Measurements from ENCODE around the gene RNF112.
A peak's percentile ranks its signal among the peaks of the same experiment; 100 is the strongest.

The RNF112 gene

DNA sequence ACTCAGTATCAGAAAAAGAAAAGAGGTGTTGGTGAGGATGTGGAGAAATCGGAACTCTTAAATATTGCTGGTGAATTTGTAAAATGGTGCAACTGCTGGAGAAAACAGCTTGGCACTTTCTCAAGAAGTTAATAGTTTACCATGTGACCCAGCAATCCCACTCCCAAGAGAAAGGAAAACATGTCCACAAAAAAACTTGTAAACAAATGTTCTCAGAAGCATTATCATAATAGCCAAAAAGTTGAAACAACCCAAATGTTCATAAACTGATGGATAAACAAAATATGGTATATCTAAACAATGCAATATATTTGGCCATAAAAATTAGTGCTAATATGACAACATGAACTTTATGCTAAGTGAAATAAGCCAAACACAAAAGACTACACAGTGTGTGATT is 35.3 kb upstream of the RNF112 start:
- no peak for TF ChIP-seq ZNF16 (tag by site-specific recombination; IDR thresholded peaks at IDR 0.05; ENCODE audit: low read depth)
- no peak for TF ChIP-seq ZNF621 (tag by site-specific recombination; IDR thresholded peaks at IDR 0.05)

DNA sequence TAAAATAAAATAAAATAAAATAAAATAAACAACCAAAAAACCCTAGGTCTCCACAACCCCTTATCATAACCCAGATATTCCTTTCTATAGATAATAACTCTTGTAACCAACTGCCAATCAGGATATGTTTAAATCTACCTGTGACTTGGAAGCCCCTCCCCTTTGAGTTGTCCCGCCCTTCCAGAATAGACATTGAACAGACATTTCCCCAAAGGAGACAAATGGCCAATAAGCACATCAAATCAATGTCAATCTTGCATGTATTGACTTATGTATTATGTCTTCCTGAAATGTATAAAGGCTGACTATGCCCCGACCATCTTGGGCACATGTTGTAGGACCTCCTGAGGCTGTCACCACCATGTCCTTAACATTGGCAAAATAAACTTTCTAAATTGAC is 34.2 kb upstream of the RNF112 start:
- POLR2A ChIA-PET: interaction anchor here (1.0 to 2.5 kb wide), 14 partner anchors 11 to 519 kb away, joined by 3 to 57 read pairs (median 8); partner anchors contain the start of genes ALDH3A2, B9D1 and MFAP4
- Histone ChIP-seq H3K27ac (ENCODE audit: extremely low read depth, low read depth, low read length) (peak overlapping the region; percentile 72), H3K4me3 (ENCODE audit: low read depth, low read length) (peak overlapping the region; percentile 80), H3K36me3 (ENCODE audit: control insufficient read depth in 2 of 2, insufficient read depth in 1 of 2, low read length in 2 of 2) (peaks cover 18 to 27% of the 10 kb centered on the region in 2 experiments; a peak in 2 of 3 replicates), H3K4me1 (ENCODE audit: control insufficient read depth, insufficient read depth, low read length) (peaks cover 8% of the 10 kb centered on the region), H3K9me3 (ENCODE audit: control insufficient read depth, insufficient read depth, low read depth, low read length) (no peaks in the 10 kb centered on the region)
- CTCF ChIA-PET: interaction anchor here (3.9 kb wide), 1 partner anchor 14 kb away, joined by 33 read pairs; the partner anchor contains the start of gene B9D1
- TF ChIP-seq ZNF335 (tag by site-specific recombination; conservative IDR thresholded peaks at IDR 0.05) (peak; percentile 56), KLF16 (tag by site-specific recombination; IDR thresholded peaks at IDR 0.05) (no peak), ZNF202 (tag by site-specific recombination; IDR thresholded peaks at IDR 0.05; ENCODE audit: borderline replicate concordance) (no peak), SP2 (tag by site-specific recombination; IDR thresholded peaks at IDR 0.05) (peak; percentile 72), SCRT2 (tag by site-specific recombination; IDR thresholded peaks at IDR 0.05) (peak; percentile 42; the same call in 1 of the 2 replicates)
- TF ChIP-seq, protein P1, sequence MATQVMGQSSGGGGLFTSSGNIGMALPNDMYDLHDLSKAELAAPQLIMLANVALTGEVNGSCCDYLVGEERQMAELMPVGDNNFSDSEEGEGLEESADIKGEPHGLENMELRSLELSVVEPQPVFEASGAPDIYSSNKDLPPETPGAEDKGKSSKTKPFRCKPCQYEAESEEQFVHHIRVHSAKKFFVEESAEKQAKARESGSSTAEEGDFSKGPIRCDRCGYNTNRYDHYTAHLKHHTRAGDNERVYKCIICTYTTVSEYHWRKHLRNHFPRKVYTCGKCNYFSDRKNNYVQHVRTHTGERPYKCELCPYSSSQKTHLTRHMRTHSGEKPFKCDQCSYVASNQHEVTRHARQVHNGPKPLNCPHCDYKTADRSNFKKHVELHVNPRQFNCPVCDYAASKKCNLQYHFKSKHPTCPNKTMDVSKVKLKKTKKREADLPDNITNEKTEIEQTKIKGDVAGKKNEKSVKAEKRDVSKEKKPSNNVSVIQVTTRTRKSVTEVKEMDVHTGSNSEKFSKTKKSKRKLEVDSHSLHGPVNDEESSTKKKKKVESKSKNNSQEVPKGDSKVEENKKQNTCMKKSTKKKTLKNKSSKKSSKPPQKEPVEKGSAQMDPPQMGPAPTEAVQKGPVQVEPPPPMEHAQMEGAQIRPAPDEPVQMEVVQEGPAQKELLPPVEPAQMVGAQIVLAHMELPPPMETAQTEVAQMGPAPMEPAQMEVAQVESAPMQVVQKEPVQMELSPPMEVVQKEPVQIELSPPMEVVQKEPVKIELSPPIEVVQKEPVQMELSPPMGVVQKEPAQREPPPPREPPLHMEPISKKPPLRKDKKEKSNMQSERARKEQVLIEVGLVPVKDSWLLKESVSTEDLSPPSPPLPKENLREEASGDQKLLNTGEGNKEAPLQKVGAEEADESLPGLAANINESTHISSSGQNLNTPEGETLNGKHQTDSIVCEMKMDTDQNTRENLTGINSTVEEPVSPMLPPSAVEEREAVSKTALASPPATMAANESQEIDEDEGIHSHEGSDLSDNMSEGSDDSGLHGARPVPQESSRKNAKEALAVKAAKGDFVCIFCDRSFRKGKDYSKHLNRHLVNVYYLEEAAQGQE (tag by site-specific recombination; IDR thresholded peaks at IDR 0.05): no peak
- TF ChIP-seq, protein P2, sequence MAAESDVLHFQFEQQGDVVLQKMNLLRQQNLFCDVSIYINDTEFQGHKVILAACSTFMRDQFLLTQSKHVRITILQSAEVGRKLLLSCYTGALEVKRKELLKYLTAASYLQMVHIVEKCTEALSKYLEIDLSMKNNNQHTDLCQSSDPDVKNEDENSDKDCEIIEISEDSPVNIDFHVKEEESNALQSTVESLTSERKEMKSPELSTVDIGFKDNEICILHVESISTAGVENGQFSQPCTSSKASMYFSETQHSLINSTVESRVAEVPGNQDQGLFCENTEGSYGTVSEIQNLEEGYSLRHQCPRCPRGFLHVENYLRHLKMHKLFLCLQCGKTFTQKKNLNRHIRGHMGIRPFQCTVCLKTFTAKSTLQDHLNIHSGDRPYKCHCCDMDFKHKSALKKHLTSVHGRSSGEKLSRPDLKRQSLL (tag by site-specific recombination; IDR thresholded peaks at IDR 0.05): no peak

More for the DNA sequence above, 35.3 kb upstream of the RNF112 start:
- Histone ChIP-seq H3K4me3 (ENCODE audit: low read depth, low read length) (no peak overlapping the region), H3K9me3 (ENCODE audit: control insufficient read depth, insufficient read depth, low read depth, low read length) (no peaks in the 10 kb centered on the region), H3K4me1 (ENCODE audit: control insufficient read depth, insufficient read depth, low read length) (peaks cover 8% of the 10 kb centered on the region), H3K27ac (ENCODE audit: extremely low read depth, low read depth, low read length) (no peak overlapping the region), H3K36me3 (ENCODE audit: control insufficient read depth in 2 of 2, insufficient read depth in 1 of 2, low read length in 2 of 2) (peaks cover 14 to 17% of the 10 kb centered on the region in 2 experiments; a peak in 2 of 3 replicates)
- ChIA-PET CTCF (interaction anchor here (2.7 kb wide), 1 partner anchor 13 kb away, joined by 20 read pairs; the partner anchor contains the start of gene B9D1), POLR2A (interaction anchor here (1.2 kb wide), 1 partner anchor 13 kb away, joined by 3 read pairs; no protein-coding TSS in a partner anchor)

DNA sequence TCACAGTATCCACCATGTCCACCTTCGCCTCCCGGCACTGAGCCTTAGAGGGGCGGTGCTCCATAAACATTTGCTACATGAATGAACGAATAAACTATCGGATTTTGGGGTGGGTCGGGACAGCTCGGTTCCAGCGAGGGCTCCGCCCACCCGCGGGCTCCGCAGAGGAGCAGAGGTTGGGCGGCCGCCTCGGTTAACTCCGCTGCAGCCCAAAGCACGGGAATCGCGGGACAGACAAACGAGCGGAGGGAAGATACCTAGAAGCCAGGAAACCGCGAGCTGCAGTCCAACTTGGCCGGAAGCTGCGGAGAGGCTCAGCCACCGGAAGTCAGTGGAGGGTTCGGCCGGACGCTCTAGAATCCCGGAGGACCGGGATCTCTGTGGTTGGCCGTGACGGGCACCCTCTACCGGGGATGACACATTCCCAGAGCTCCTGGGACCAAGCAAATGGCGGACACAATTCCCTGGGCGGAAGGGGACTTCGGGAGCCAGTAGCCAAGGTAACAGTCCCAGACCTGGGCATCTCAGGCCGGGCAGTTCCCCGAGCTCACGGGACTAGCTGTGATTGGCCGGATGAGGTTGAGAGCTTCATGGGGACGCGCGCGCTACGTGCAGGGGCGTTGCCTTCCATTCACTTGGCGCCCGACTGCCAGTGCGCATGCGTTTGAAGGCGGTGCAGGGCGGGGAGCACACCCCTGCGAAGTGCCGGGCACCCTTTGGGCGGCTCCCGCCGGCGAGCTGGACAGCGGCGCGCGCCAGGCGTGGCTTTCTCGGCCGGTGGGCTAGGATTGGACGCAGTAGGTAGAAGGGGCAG is 33.2 kb upstream of the RNF112 start:
- peaks cover 8% of the 10 kb centered on the region for H3K4me1 ChIP-seq (ENCODE audit: control insufficient read depth, insufficient read depth, low read length)
- H3K36me3 ChIP-seq (ENCODE audit: control insufficient read depth in 2 of 2, insufficient read depth in 1 of 2, low read length in 2 of 2): peaks cover 18 to 37% of the 10 kb centered on the region in 2 experiments; a peak in 2 of 3 replicates
- H3K4me3 ChIP-seq (ENCODE audit: low read depth, low read length): peak overlapping the region; percentile 80
- peak overlapping the region; percentile 72 for H3K27ac ChIP-seq (ENCODE audit: extremely low read depth, low read depth, low read length)
- ChIA-PET CTCF (interaction anchor here (0.6 to 3.9 kb wide), 5 partner anchors 12 to 208 kb away, joined by 3 to 33 read pairs (median 7); partner anchors contain the start of gene B9D1), POLR2A (interaction anchor here (0.6 to 2.5 kb wide), 38 partner anchors 9 to 778 kb away, joined by 3 to 57 read pairs (median 4); partner anchors contain the start of genes ALDH3A2, B9D1, MFAP4 and RNF112)
- H3K9me3 ChIP-seq (ENCODE audit: control insufficient read depth, insufficient read depth, low read depth, low read length): no peaks in the 10 kb centered on the region
- no peak for TF ChIP-seq ZNF792 (tag by site-specific recombination; IDR thresholded peaks at IDR 0.05)
- TF ChIP-seq, protein P3, sequence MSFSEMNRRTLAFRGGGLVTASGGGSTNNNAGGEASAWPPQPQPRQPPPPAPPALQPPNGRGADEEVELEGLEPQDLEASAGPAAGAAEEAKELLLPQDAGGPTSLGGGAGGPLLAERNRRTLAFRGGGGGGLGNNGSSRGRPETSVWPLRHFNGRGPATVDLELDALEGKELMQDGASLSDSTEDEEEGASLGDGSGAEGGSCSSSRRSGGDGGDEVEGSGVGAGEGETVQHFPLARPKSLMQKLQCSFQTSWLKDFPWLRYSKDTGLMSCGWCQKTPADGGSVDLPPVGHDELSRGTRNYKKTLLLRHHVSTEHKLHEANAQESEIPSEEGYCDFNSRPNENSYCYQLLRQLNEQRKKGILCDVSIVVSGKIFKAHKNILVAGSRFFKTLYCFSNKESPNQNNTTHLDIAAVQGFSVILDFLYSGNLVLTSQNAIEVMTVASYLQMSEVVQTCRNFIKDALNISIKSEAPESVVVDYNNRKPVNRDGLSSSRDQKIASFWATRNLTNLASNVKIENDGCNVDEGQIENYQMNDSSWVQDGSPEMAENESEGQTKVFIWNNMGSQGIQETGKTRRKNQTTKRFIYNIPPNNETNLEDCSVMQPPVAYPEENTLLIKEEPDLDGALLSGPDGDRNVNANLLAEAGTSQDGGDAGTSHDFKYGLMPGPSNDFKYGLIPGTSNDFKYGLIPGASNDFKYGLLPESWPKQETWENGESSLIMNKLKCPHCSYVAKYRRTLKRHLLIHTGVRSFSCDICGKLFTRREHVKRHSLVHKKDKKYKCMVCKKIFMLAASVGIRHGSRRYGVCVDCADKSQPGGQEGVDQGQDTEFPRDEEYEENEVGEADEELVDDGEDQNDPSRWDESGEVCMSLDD (tag by site-specific recombination; IDR thresholded peaks at IDR 0.05): peak; percentile 98
- TF ChIP-seq ZNF248 (tag by site-specific recombination; IDR thresholded peaks at IDR 0.05): no peak
- TF ChIP-seq GLI4 (tag by site-specific recombination; IDR thresholded peaks at IDR 0.05): no peak
- TF ChIP-seq ZNF175 (tag by site-specific recombination; IDR thresholded peaks at IDR 0.05): no peak
- no peak for TF ChIP-seq GFI1B (tag by site-specific recombination; IDR thresholded peaks at IDR 0.05)
- TF ChIP-seq, protein P4, sequence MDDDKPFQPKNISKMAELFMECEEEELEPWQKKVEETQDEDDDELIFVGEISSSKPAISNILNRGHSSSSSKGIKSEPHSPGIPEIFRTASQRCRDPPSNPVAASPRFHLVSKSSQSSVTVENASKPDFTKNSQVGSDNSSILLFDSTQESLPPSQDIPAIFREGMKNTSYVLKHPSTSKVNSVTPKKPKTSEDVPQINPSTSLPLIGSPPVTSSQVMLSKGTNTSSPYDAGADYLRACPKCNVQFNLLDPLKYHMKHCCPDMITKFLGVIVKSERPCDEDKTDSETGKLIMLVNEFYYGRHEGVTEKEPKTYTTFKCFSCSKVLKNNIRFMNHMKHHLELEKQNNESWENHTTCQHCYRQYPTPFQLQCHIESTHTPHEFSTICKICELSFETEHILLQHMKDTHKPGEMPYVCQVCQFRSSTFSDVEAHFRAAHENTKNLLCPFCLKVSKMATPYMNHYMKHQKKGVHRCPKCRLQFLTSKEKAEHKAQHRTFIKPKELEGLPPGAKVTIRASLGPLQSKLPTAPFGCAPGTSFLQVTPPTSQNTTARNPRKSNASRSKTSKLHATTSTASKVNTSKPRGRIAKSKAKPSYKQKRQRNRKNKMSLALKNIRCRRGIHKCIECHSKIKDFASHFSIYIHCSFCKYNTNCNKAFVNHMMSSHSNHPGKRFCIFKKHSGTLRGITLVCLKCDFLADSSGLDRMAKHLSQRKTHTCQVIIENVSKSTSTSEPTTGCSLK (tag by site-specific recombination; IDR thresholded peaks at IDR 0.05): no peak
- no peak for TF ChIP-seq ZNF555 (tag by site-specific recombination; conservative IDR thresholded peaks at IDR 0.05)
- TF ChIP-seq ZNF112 (tag by site-specific recombination; IDR thresholded peaks at IDR 0.05): no peak
- TF ChIP-seq ZNF670 (tag by site-specific recombination; IDR thresholded peaks at IDR 0.05; ENCODE audit: low read depth): no peak
- peak; percentile 96 for TF ChIP-seq ZBTB8A (tag by site-specific recombination; IDR thresholded peaks at IDR 0.05)

Measured in HEK293 (cell line).